ENCODE results near the gene SGCD. TPM values are rescaled to one million over a fixed set of nuclear protein-coding genes. Genes with fewer than 3 reads are reported as not detected.

SGCD gene
- total RNA-seq, 4 donors from 2014 or later, result 16.7 to 38.6 (median 27.7) TPM

DNA sequence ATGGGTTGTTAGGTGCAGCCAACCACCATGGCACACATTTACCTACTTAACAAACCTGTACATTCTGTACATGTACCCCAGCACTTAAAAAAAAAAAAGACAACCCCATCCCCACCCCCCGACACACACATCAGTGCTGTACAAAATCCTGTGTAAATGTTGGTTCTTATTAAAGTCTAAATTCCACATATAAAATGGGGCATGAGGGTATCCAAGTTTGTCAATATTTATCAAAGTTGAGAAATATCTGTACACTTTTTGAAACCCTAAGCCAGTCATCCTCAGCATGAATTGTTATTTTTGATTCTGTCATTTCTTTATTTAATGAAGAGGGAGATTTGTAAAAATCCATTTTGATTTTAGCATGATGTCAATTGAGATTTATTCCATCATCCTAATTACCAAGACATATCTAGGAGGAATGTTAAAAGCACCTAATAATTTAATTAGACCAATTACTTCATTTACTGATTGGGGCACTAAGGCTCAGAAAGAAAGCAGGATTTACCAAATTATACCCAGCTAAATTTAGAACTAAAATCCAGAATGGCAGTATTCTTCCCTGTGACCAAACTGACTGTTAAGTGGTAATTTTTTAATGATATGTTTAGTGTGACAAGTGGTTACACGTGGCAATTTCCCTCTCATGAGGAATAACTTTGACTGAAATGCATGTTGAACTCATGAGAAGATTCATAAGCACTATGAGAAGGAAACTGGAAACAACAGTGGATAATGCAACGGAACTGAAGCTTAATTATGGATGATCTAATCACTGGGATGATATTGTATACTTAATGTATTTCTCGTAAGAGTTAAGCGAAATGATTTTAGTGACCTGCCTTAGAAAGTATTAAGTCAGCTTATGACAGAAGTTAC lies 195.9 kb downstream of the SGCD start:
- TF ChIP-seq, protein P1, sequence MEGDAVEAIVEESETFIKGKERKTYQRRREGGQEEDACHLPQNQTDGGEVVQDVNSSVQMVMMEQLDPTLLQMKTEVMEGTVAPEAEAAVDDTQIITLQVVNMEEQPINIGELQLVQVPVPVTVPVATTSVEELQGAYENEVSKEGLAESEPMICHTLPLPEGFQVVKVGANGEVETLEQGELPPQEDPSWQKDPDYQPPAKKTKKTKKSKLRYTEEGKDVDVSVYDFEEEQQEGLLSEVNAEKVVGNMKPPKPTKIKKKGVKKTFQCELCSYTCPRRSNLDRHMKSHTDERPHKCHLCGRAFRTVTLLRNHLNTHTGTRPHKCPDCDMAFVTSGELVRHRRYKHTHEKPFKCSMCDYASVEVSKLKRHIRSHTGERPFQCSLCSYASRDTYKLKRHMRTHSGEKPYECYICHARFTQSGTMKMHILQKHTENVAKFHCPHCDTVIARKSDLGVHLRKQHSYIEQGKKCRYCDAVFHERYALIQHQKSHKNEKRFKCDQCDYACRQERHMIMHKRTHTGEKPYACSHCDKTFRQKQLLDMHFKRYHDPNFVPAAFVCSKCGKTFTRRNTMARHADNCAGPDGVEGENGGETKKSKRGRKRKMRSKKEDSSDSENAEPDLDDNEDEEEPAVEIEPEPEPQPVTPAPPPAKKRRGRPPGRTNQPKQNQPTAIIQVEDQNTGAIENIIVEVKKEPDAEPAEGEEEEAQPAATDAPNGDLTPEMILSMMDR (IDR thresholded peaks at IDR 0.05), result no peak
- no peak for TF ChIP-seq POLR2AphosphoS5 (IDR thresholded peaks at IDR 0.05)
- no peak for TF ChIP-seq POLR2A (IDR thresholded peaks at IDR 0.05; ENCODE audit: low read depth)
- no peak for TF ChIP-seq EP300 (IDR thresholded peaks at IDR 0.05)
- DNase-seq (ENCODE audit: extremely low spot score), result no peak
- no peaks in the 10 kb centered on the region for H3K27me3 ChIP-seq
- 61% methylated on average over 5 of the region's 5 CpGs for WGBS
- intact Hi-C loops (cut with DNase I), result no loop called here
- no peak overlapping the region for H3K27ac ChIP-seq (replicated peaks in 1 of 4)
- H3K4me1 ChIP-seq, result peaks cover 0 to 16% (median 11%) of the 10 kb centered on the region in 4 donors
- no peak overlapping the region for H3K4me3 ChIP-seq
- peaks cover 0 to 6% (median 0%) of the 10 kb centered on the region in 4 donors for H3K9me3 ChIP-seq
- H3K36me3 ChIP-seq, result no peaks in the 10 kb centered on the region

- Histone ChIP-seq H3K36me3 (no peaks in the 10 kb centered on the region), H3K27me3 (no peaks in the 10 kb centered on the region), H3K4me1 (peaks cover 0 to 18% (median 11%) of the 10 kb centered on the region in 4 donors), H3K27ac (replicated peaks in 1 of 4) (no peak overlapping the region), H3K9me3 (peaks cover 0 to 6% (median 0%) of the 10 kb centered on the region in 4 donors), H3K4me3 (no peak overlapping the region)
- intact Hi-C loops (cut with DNase I), result no loop called here
- WGBS, result 81% methylated on average over 3 of the region's 3 CpGs
- no peak for TF ChIP-seq EP300 (IDR thresholded peaks at IDR 0.05)
- TF ChIP-seq POLR2AphosphoS5 (IDR thresholded peaks at IDR 0.05), result no peak
- no peak for TF ChIP-seq POLR2A (IDR thresholded peaks at IDR 0.05; ENCODE audit: low read depth)
- TF ChIP-seq, protein P1 (IDR thresholded peaks at IDR 0.05), result no peak
- no peak for DNase-seq (ENCODE audit: extremely low spot score)
These were observed 196.6 kb downstream of the SGCD start for GRCh38 chr5:156523607-156524006.

- Histone ChIP-seq H3K4me1 (peaks cover 0 to 26% (median 14%) of the 10 kb centered on the region in 4 donors), H3K27ac (replicated peaks in 1 of 4) (peak overlapping the region in 2 of 4 donors; percentile 12 to 37), H3K27me3 (no peaks in the 10 kb centered on the region), H3K36me3 (no peaks in the 10 kb centered on the region), H3K4me3 (no peak overlapping the region), H3K9me3 (peaks cover 0 to 6% (median 0%) of the 10 kb centered on the region in 4 donors)
- intact Hi-C loops (cut with DNase I), result no loop called here
- no peak for DNase-seq (ENCODE audit: extremely low spot score)
- WGBS, result 63% methylated on average over 9 of the region's 9 CpGs
- TF ChIP-seq EP300 (IDR thresholded peaks at IDR 0.05) (no peak), POLR2AphosphoS5 (IDR thresholded peaks at IDR 0.05) (no peak), POLR2A (IDR thresholded peaks at IDR 0.05; ENCODE audit: low read depth) (no peak)
- TF ChIP-seq, protein P1 (IDR thresholded peaks at IDR 0.05), result no peak
These were observed 199.3 kb downstream of the SGCD start for GRCh38 chr5:156526081-156526925.

- Histone ChIP-seq H3K4me3 (no peak overlapping the region), H3K36me3 (no peaks in the 10 kb centered on the region), H3K4me1 (peaks cover 0 to 26% (median 14%) of the 10 kb centered on the region in 4 donors), H3K9me3 (no peaks in the 10 kb centered on the region), H3K27ac (replicated peaks in 1 of 4) (no peak overlapping the region), H3K27me3 (no peaks in the 10 kb centered on the region)
- TF ChIP-seq POLR2AphosphoS5 (IDR thresholded peaks at IDR 0.05), result no peak
- no peak for TF ChIP-seq EP300 (IDR thresholded peaks at IDR 0.05)
- TF ChIP-seq, protein P1 (IDR thresholded peaks at IDR 0.05), result no peak
- no peak for TF ChIP-seq POLR2A (IDR thresholded peaks at IDR 0.05; ENCODE audit: low read depth)
- WGBS, result 65% methylated on average over 2 of the region's 2 CpGs
- DNase-seq (ENCODE audit: extremely low spot score), result no peak
- intact Hi-C loops (cut with DNase I), result no loop called here
These were observed 200.6 kb downstream of the SGCD start for GRCh38 chr5:156527611-156528010.
